Progenitor cell of endocrine pancreas (in vitro differentiated cells): ENCODE results near the gene RASD2. TPM values are rescaled to one million over a fixed set of nuclear protein-coding genes. Genes with fewer than 3 reads are reported as not detected.

ENCODE experiments used
- DNase-seq: peaks from one replicate; pipeline ENCODE4 v3.0.0; 2021; ENCODE audit warnings: low spot score; ENCODE audit not compliant: unreplicated experiment
- H3K27ac Mint-ChIP-seq: 2 replicates; pipeline ENCODE4 v1.8.0; 2021; ENCODE audit warnings: mild to moderate bottlenecking, moderate library complexity, mixed read lengths
- H3K27me3 Mint-ChIP-seq: 2 replicates; pipeline ENCODE4 v1.8.0; 2021; ENCODE audit warnings: mixed read lengths
- H3K36me3 Mint-ChIP-seq: 2 replicates; pipeline ENCODE4 v1.8.0; 2022; ENCODE audit warnings: mixed read lengths; ENCODE audit not compliant: insufficient read depth
- H3K4me1 Mint-ChIP-seq: 2 replicates; pipeline ENCODE4 v1.8.0; 2021; ENCODE audit warnings: low read depth, mixed read lengths
- H3K4me3 Mint-ChIP-seq: 2 replicates; pipeline ENCODE4 v1.8.0; 2021; ENCODE audit warnings: low read depth, mild to moderate bottlenecking, moderate library complexity, mixed read lengths
- H3K9me3 Mint-ChIP-seq: 2 replicates; pipeline ENCODE4 v1.8.0; 2021; ENCODE audit warnings: low read depth, mixed read lengths
- CTCF ChIP-seq: fragments of 200-600 bp; sonication (generic); IDR thresholded peaks from one replicate; pipeline ENCODE4 v1.5.0; 2021; ENCODE audit warnings: antibody characterized with exemption, mild to moderate bottlenecking; ENCODE audit not compliant: unreplicated experiment
- total RNA-seq: library from RNA; stranded (reverse); gene quantifications from 2 replicates; pipeline ENCODE4 v1.2.1, GENCODE V29; 2021

RASD2 gene
- total RNA-seq, 1 donor from 2014 or later: 0.07 TPM

GRCh38 chr22:35539487-35539886 is 1.1 kb upstream of the RASD2 start:
- peak overlapping the region; percentile 62 for H3K4me3 Mint-ChIP-seq
- no peak for TF ChIP-seq CTCF
- no peaks in the 10 kb centered on the region for H3K36me3 Mint-ChIP-seq
- no peak for DNase-seq
- H3K27ac Mint-ChIP-seq: no peak overlapping the region
- H3K9me3 Mint-ChIP-seq: no peaks in the 10 kb centered on the region
- H3K4me1 Mint-ChIP-seq: peaks cover 2% of the 10 kb centered on the region
- peaks cover 59% of the 10 kb centered on the region for H3K27me3 Mint-ChIP-seq

- Mint-ChIP-seq H3K27ac (no peak overlapping the region), H3K36me3 (no peaks in the 10 kb centered on the region), H3K4me3 (peak overlapping the region; percentile 68), H3K4me1 (peaks cover 2% of the 10 kb centered on the region), H3K9me3 (no peaks in the 10 kb centered on the region), H3K27me3 (peaks cover 61% of the 10 kb centered on the region)
- peak; percentile 59 for DNase-seq
- no peak for TF ChIP-seq CTCF
Measured at GRCh38 chr22:35539910-35540594, 579 bp upstream of the RASD2 start.

- H3K27ac Mint-ChIP-seq: no peak overlapping the region
- no peaks in the 10 kb centered on the region for H3K9me3 Mint-ChIP-seq
- H3K4me3 Mint-ChIP-seq: no peak overlapping the region
- H3K27me3 Mint-ChIP-seq: peaks cover 66% of the 10 kb centered on the region
- DNase-seq: no peak
- H3K36me3 Mint-ChIP-seq: no peaks in the 10 kb centered on the region
- no peak for TF ChIP-seq CTCF
- peaks cover 2% of the 10 kb centered on the region for H3K4me1 Mint-ChIP-seq
Measured at GRCh38 chr22:35541254-35541748, 670 bp downstream of the RASD2 start.

GRCh38 chr22:35542157-35542938 is 1.7 kb downstream of the RASD2 start:
- Mint-ChIP-seq H3K9me3 (no peaks in the 10 kb centered on the region), H3K27ac (no peak overlapping the region), H3K27me3 (peaks cover 68% of the 10 kb centered on the region), H3K36me3 (no peaks in the 10 kb centered on the region), H3K4me1 (peaks cover 2% of the 10 kb centered on the region), H3K4me3 (no peak overlapping the region)
- TF ChIP-seq CTCF: no peak
- no peak for DNase-seq

- Mint-ChIP-seq H3K9me3 (no peaks in the 10 kb centered on the region), H3K27me3 (peaks cover 65% of the 10 kb centered on the region), H3K4me1 (no peaks in the 10 kb centered on the region), H3K27ac (no peak overlapping the region), H3K36me3 (no peaks in the 10 kb centered on the region), H3K4me3 (no peak overlapping the region)
- no peak for DNase-seq
- no peak for TF ChIP-seq CTCF
Measured at GRCh38 chr22:35542939-35543516, 2.4 kb downstream of the RASD2 start.
